Activated B cell treated with CpG ODN at 0.5 μM for 24 hours (primary cell): Measurements from ENCODE around the gene GPAT2. TPM values are rescaled to one million over a fixed set of nuclear protein-coding genes. Genes with fewer than 3 reads are reported as not detected.
"Not testable (repeated sequence)": the region's sequence is repeated elsewhere in the genome, so short reads cannot be mapped to it uniquely, and the experiment has no call there.

Source experiments
- ATAC-seq: fragments of 200-7000 bp; cut with Tn5 transposase; one replicate; pipeline ENCODE4 v1.10.0; 2021; ENCODE audit warnings: low read depth, mild to moderate bottlenecking, moderate library complexity
- CTCF ChIA-PET: fragments of 350-600 bp; sonication (Branson Sonifier 250); formaldehyde crosslinking; loops from one replicate; lab custom pipeline; 2021; ENCODE audit warnings: antibody characterized with exemption; lab: Charles Lee
- POLR2A ChIA-PET: fragments of 350-600 bp; sonication (Branson Sonifier 250); formaldehyde crosslinking; loops from one replicate; lab custom pipeline; 2021; ENCODE audit warnings: antibody characterized with exemption; lab: Charles Lee
- DNase-seq: peaks from one replicate; pipeline ENCODE4 v3.0.0; 2022
- H3K27ac Mint-ChIP-seq: one replicate; pipeline ENCODE4 v1.8.0; 2020; ENCODE audit warnings: mixed read lengths
- H3K27me3 Mint-ChIP-seq: one replicate; pipeline ENCODE4 v1.8.0; 2021; ENCODE audit warnings: mixed read lengths
- H3K36me3 Mint-ChIP-seq: one replicate; pipeline ENCODE4 v1.8.0; 2021; ENCODE audit warnings: low read depth, mixed read lengths
- H3K4me1 Mint-ChIP-seq: one replicate; pipeline ENCODE4 v1.8.0; 2021; ENCODE audit warnings: mixed read lengths
- H3K4me3 Mint-ChIP-seq: one replicate; pipeline ENCODE4 v1.8.0; 2020; ENCODE audit warnings: mild to moderate bottlenecking, mixed read lengths
- H3K9me3 Mint-ChIP-seq: one replicate; pipeline ENCODE4 v1.8.0; 2020; ENCODE audit warnings: mixed read lengths
- intact Hi-C: fragments of 100-400 bp; cut with micrococcal nuclease; formaldehyde crosslinking; loops from one replicate; pipeline ENCODE4 v1.15.1; 2024
- total RNA-seq: library from RNA; stranded (reverse); gene quantifications from 2 replicates; pipeline ENCODE4 v1.2.3, GENCODE V29; 2022
- TF ChIP-seq, protein P1 (sequence below): fragments of 200-600 bp; IDR thresholded peaks from one replicate; pipeline ENCODE4 v1.8.0; 2022; ENCODE audit warnings: antibody characterized with exemption, mild to moderate bottlenecking

GPAT2 gene, protein sequence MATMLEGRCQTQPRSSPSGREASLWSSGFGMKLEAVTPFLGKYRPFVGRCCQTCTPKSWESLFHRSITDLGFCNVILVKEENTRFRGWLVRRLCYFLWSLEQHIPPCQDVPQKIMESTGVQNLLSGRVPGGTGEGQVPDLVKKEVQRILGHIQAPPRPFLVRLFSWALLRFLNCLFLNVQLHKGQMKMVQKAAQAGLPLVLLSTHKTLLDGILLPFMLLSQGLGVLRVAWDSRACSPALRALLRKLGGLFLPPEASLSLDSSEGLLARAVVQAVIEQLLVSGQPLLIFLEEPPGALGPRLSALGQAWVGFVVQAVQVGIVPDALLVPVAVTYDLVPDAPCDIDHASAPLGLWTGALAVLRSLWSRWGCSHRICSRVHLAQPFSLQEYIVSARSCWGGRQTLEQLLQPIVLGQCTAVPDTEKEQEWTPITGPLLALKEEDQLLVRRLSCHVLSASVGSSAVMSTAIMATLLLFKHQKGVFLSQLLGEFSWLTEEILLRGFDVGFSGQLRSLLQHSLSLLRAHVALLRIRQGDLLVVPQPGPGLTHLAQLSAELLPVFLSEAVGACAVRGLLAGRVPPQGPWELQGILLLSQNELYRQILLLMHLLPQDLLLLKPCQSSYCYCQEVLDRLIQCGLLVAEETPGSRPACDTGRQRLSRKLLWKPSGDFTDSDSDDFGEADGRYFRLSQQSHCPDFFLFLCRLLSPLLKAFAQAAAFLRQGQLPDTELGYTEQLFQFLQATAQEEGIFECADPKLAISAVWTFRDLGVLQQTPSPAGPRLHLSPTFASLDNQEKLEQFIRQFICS
- total RNA-seq: 4.5 and 4.9 TPM in 2 replicates

DNA sequence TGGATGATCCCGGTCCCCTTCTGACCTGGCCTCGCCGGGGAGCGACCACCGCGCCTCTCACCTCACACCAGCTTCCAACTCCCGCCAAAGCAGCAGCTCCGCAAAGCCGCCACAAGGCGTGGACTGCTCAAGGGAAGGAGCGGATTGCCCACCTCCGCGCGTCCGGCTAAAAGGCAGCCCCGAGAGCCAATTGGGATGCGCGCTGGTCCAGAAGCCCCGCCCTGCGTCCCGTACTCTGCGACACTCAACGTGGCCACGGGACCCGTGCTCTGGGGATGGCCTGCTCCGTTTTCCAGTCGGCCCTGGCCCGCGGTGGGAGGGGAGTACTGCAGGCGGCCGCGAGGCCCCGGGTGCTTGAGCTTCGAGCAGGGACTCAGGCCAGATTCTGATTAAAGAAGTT is at the start of gene GPAT2:
Gene GPAT2, minus strand, starts transcription at position 125 of the 400 bp plus-strand sequence. CDS start 2,557 bp downstream, outside the sequence.
- CTCF ChIA-PET, POLR2A ChIA-PET, H3K36me3 Mint-ChIP-seq, H3K27ac Mint-ChIP-seq, H3K4me3 Mint-ChIP-seq, H3K4me1 Mint-ChIP-seq, H3K27me3 Mint-ChIP-seq, H3K9me3 Mint-ChIP-seq, intact Hi-C loops, DNase-seq: not testable (repeated sequence)
- peak; percentile 42 for ATAC-seq

DNA sequence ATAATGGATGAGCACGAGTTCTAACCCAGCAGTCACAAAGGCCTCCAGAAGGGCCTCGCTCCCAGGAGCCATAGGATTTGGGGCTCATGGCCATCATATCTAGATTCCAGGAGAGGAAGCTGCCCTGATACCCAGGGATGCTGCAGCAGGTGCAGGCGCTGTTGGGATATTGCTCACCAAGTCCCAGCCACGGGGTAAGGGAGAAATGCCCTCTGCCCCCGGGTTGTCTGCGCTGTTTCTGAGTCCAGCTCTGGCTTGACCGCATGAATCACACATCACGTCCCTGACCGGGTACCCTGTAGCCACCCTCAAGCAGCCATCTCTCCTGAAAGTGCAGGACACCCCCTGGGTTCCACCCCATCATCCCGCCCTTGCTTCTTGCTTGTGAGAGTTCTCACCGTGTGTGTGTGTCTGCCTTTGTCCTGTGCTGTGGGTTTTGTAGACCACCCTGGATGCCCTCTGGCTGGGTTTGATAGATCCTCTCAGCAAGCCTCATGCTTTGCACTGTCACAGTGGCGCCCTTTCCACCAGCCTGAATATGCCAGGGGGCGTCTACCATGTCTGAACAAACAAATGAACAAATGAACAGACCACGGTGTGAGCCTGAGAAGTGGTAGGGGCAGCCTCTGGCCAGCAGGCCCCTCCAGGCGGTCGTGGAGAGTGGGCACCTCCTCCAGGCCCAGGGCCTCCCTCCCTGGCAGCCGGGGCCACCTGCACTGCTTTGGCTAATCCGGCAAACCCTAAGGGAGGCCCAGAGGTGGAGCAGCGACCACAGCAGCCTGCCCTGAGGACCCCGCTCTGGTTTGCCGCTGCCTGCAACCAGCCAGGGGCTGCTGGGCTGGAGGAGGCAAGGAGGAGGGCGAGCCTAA is 49.5 kb upstream of the GPAT2 start:
- CTCF ChIA-PET: no interaction called here
- H3K27me3 Mint-ChIP-seq: peaks cover 20% of the 10 kb centered on the region
- TF ChIP-seq, protein P1, sequence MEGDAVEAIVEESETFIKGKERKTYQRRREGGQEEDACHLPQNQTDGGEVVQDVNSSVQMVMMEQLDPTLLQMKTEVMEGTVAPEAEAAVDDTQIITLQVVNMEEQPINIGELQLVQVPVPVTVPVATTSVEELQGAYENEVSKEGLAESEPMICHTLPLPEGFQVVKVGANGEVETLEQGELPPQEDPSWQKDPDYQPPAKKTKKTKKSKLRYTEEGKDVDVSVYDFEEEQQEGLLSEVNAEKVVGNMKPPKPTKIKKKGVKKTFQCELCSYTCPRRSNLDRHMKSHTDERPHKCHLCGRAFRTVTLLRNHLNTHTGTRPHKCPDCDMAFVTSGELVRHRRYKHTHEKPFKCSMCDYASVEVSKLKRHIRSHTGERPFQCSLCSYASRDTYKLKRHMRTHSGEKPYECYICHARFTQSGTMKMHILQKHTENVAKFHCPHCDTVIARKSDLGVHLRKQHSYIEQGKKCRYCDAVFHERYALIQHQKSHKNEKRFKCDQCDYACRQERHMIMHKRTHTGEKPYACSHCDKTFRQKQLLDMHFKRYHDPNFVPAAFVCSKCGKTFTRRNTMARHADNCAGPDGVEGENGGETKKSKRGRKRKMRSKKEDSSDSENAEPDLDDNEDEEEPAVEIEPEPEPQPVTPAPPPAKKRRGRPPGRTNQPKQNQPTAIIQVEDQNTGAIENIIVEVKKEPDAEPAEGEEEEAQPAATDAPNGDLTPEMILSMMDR: no peak
- ATAC-seq (no peak), DNase-seq (no peak)
- H3K36me3 Mint-ChIP-seq: no peaks in the 10 kb centered on the region
- intact Hi-C loops: no loop called here
- no peaks in the 10 kb centered on the region for H3K4me1 Mint-ChIP-seq
- H3K4me3 Mint-ChIP-seq: no peak overlapping the region
- H3K27ac Mint-ChIP-seq: no peak overlapping the region
- no peaks in the 10 kb centered on the region for H3K9me3 Mint-ChIP-seq
- POLR2A ChIA-PET: no interaction called here

- no peaks in the 10 kb centered on the region for H3K36me3 Mint-ChIP-seq
- H3K4me3 Mint-ChIP-seq: no peak overlapping the region
- DNase-seq: no peak
- intact Hi-C loops: no loop called here
- TF ChIP-seq, protein P1: no peak
- H3K27ac Mint-ChIP-seq: no peak overlapping the region
- peaks cover 20% of the 10 kb centered on the region for H3K27me3 Mint-ChIP-seq
- ChIA-PET POLR2A (no interaction called here), CTCF (no interaction called here)
- no peaks in the 10 kb centered on the region for H3K9me3 Mint-ChIP-seq
- H3K4me1 Mint-ChIP-seq: no peaks in the 10 kb centered on the region
- ATAC-seq: no peak
Measured at GRCh38 chr2:96083064-96083939, 48.6 kb upstream of the GPAT2 start.

- ATAC-seq (no peak), DNase-seq (no peak)
- Mint-ChIP-seq H3K4me1 (no peaks in the 10 kb centered on the region), H3K36me3 (no peaks in the 10 kb centered on the region), H3K9me3 (no peaks in the 10 kb centered on the region), H3K4me3 (no peak overlapping the region), H3K27ac (no peak overlapping the region), H3K27me3 (peaks cover 20% of the 10 kb centered on the region)
- POLR2A ChIA-PET: no interaction called here
- intact Hi-C loops: no loop called here
- TF ChIP-seq, protein P1: no peak
- CTCF ChIA-PET: no interaction called here
Measured at GRCh38 chr2:96082211-96083063, 47.7 kb upstream of the GPAT2 start.
